Transverse colon (tissue), 4 donors: ENCODE data around the gene EMC9. TPM values are rescaled to one million over a fixed set of nuclear protein-coding genes. Genes with fewer than 3 reads are reported as not detected.

Source experiments
- DNase-seq: peaks from one replicate; pipeline ENCODE4 v3.0.0-alpha.2; 2019
- H3K27ac ChIP-seq, 4 donors: fragments of 200-600 bp; sonication (generic); 2 replicates each; pipeline ENCODE4 v1.5.1; 2016 to 2018; ENCODE audit warnings: inconsistent platforms in 4 of 4
- H3K27me3 ChIP-seq: fragments of 200-600 bp; sonication (generic); 2 replicates; pipeline ENCODE4 v1.5.1; 2017; ENCODE audit warnings: inconsistent platforms
- H3K36me3 ChIP-seq, 4 donors: fragments of 200-600 bp; sonication (generic); 2 replicates each; pipeline ENCODE4 v1.5.1; 2017 to 2019; ENCODE audit warnings: inconsistent platforms in 4 of 4
- H3K4me1 ChIP-seq, 4 donors: fragments of 200-600 bp; sonication (generic); 2 replicates each; pipeline ENCODE4 v1.5.1; 2017 to 2020; ENCODE audit warnings: inconsistent platforms in 4 of 4
- H3K4me3 ChIP-seq, 4 donors: fragments of 200-600 bp; sonication (generic); 1 replicate in 1 of 4; 2 replicates in 3 of 4; pipeline versions ENCODE4 v1.5.1 to v1.6.1; 2017 to 2019; ENCODE audit warnings: inconsistent platforms in 4 of 4
- H3K9me3 ChIP-seq, 2 donors: fragments of 200-600 bp; sonication (generic); 2 replicates each; pipeline ENCODE4 v1.5.1; 2017 to 2019; ENCODE audit warnings: inconsistent platforms in 2 of 2
- CTCF ChIP-seq, 5 experiments: fragments of 200-600 bp in 3 of 5; fragments of 450-650 bp in 2 of 5; sonication (generic) in 3 of 5; IDR thresholded peaks; 1 replicate in 2 of 5; 2 replicates in 3 of 5; pipeline ENCODE4 v1.5.1; 2016 to 2017; ENCODE audit warnings: antibody characterized with exemption in 5 of 5, inconsistent platforms in 3 of 5, mild to moderate bottlenecking in 2 of 5, moderate library complexity in 1 of 5
- EP300 ChIP-seq: sonication (generic); formaldehyde crosslinking; IDR thresholded peaks from one replicate; pipeline ENCODE4 v1.6.1; 2017; ENCODE audit warnings: antibody characterized with exemption, low read depth
- POLR2A ChIP-seq: fragments of 450-650 bp; IDR thresholded peaks from one replicate; pipeline ENCODE4 v1.6.1; 2016; ENCODE audit warnings: antibody characterized with exemption, mild to moderate bottlenecking, moderate library complexity
- POLR2AphosphoS5 ChIP-seq, 3 donors: sonication (generic); formaldehyde crosslinking; IDR thresholded peaks; one replicate each; pipeline ENCODE4 v1.6.1; 2016; ENCODE audit warnings: antibody characterized with exemption in 3 of 3
- WGBS, 2 donors: methylation state at CpG; one replicate each; pipeline ENCODE4 v1.1.5; 2018; ENCODE audit warnings: low coverage in 1 of 2; 5-methylcytosine and 5-hydroxymethylcytosine counted together
- in situ Hi-C, 4 donors: fragments of 200-750 bp; cut with MboI; loops; one replicate each; pipeline versions ENCODE4 v1.15.0 to v1.15.1; 2017; ENCODE audit warnings: low sequenced_read_pairs in 3 of 4, low pct_ligation_motif_present in 1 of 4, low pct_unique_long_range_greater_than_20kb in 1 of 4
- intact Hi-C: fragments of 100-400 bp; cut with DNase I; formaldehyde crosslinking; loops from one replicate; pipeline ENCODE4 v1.15.1; 2023; ENCODE audit warnings: low total_unique reads
- total RNA-seq, 4 donors: library from RNA; depleted of rRNA; stranded (reverse); fragments of >200 nt; gene quantifications; one replicate each; pipeline ENCODE4 v1.1.0, GENCODE V29; 2016

The EMC9 gene
- total RNA-seq, 4 donors from 2014 or later = 2.2 to 15.4 (median 12.3) TPM; not detected in 1

- 0% methylated on average over 57 of the region's 65 CpGs; no CpG with 5 or more reads in 1 of the 2 donors for WGBS, 2 donors
- Histone ChIP-seq H3K9me3 (no peaks in the 10 kb centered on the region), H3K4me3 (peak within 1 kb of the TSS; percentile 52 to 86 (median 72)), H3K27ac (peak within 1 kb of the TSS; percentile 74 to 93 (median 82)), H3K4me1 (peaks cover 12 to 20% (median 12%) of the 10 kb centered on the region in 4 donors), H3K27me3 (no peaks in the 10 kb centered on the region), H3K36me3 (peaks cover 0 to 13% (median 0%) of the 10 kb centered on the region in 4 donors)
- TF ChIP-seq EP300 (no peak), POLR2AphosphoS5 (IDR thresholded peaks at IDR 0.05) (peak; percentile 66 to 72 (median 66)), POLR2A (peak; percentile 63), CTCF (IDR thresholded peaks at IDR 0.05) (no peak)
- peak; percentile 96 for DNase-seq
- intact Hi-C loops (no loop called here), in situ Hi-C loops (no loop called here)
Observed at GRCh38 chr14:24188251-24189058, 47.1 kb upstream of the EMC9 start, which contains the start of gene IPO4. Gene IPO4, minus strand, starts transcription at chr14:24188816. Its CDS starts 29 bp downstream, at chr14:24188787.

GRCh38 chr14:24187539-24187915 lies 46.1 kb upstream of the EMC9 start:
- in situ Hi-C loops = no loop called here
- H3K4me3 ChIP-seq = no peak overlapping the region

GRCh38 chr14:24186831-24187538 lies 45.6 kb upstream of the EMC9 start:
- peaks cover 0 to 15% (median 0%) of the 10 kb centered on the region in 4 donors for H3K36me3 ChIP-seq
- no peak overlapping the region for H3K4me3 ChIP-seq
- no peak for TF ChIP-seq EP300
- no peak for TF ChIP-seq POLR2A
- no peak for TF ChIP-seq CTCF (IDR thresholded peaks at IDR 0.05)
- no peak for TF ChIP-seq POLR2AphosphoS5 (IDR thresholded peaks at IDR 0.05)
- no peak overlapping the region for H3K27ac ChIP-seq
- in situ Hi-C loops = no loop called here
- 89% methylated on average over 5 to 10 of the region's 10 CpGs for WGBS, 2 donors
- no peaks in the 10 kb centered on the region for H3K9me3 ChIP-seq
- no peak for DNase-seq
- intact Hi-C loops = no loop called here
- peaks cover 12 to 20% (median 12%) of the 10 kb centered on the region in 4 donors for H3K4me1 ChIP-seq
- H3K27me3 ChIP-seq = no peaks in the 10 kb centered on the region

More at GRCh38 chr14:24187539-24187915, 46.1 kb upstream of the EMC9 start:
- H3K36me3 ChIP-seq = peaks cover 0 to 15% (median 0%) of the 10 kb centered on the region in 4 donors
- intact Hi-C loops = no loop called here
- peak overlapping the region in 1 of 4 donors; percentile 74 for H3K27ac ChIP-seq
- DNase-seq = no peak
- no peaks in the 10 kb centered on the region for H3K27me3 ChIP-seq
- H3K9me3 ChIP-seq = no peaks in the 10 kb centered on the region
- 70% methylated on average over 2 of the region's 2 CpGs; no CpG with 5 or more reads in 1 of the 2 donors for whole genome bisulfite sequencing, 2 donors
- TF ChIP-seq CTCF (IDR thresholded peaks at IDR 0.05) = no peak
- no peak for TF ChIP-seq EP300
- TF ChIP-seq POLR2A = no peak
- TF ChIP-seq POLR2AphosphoS5 (IDR thresholded peaks at IDR 0.05) = no peak
- H3K4me1 ChIP-seq = peaks cover 12 to 20% (median 12%) of the 10 kb centered on the region in 4 donors

- in situ Hi-C loops = no loop called here
- Histone ChIP-seq H3K9me3 (no peaks in the 10 kb centered on the region), H3K27me3 (no peaks in the 10 kb centered on the region), H3K27ac (no peak overlapping the region), H3K4me1 (peaks cover 12 to 20% (median 12%) of the 10 kb centered on the region in 4 donors), H3K36me3 (peaks cover 0 to 15% (median 0%) of the 10 kb centered on the region in 4 donors), H3K4me3 (no peak overlapping the region)
- TF ChIP-seq CTCF (IDR thresholded peaks at IDR 0.05) = no peak
- TF ChIP-seq EP300 = no peak
- TF ChIP-seq POLR2AphosphoS5 (IDR thresholded peaks at IDR 0.05) = no peak
- no peak for TF ChIP-seq POLR2A
- WGBS, 2 donors = 80 to 95% methylated on average over 1 to 11 of the region's 11 CpGs
- intact Hi-C loops = no loop called here
- DNase-seq = no peak
Observed at GRCh38 chr14:24185741-24186140, 44.4 kb upstream of the EMC9 start.
